ENCODE measurements around the gene ART3. TPM values are rescaled to one million over a fixed set of nuclear protein-coding genes. Genes with fewer than 3 reads are reported as not detected.

The ART3 gene, protein sequence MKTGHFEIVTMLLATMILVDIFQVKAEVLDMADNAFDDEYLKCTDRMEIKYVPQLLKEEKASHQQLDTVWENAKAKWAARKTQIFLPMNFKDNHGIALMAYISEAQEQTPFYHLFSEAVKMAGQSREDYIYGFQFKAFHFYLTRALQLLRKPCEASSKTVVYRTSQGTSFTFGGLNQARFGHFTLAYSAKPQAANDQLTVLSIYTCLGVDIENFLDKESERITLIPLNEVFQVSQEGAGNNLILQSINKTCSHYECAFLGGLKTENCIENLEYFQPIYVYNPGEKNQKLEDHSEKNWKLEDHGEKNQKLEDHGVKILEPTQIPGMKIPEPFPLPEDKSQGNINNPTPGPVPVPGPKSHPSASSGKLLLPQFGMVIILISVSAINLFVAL
- not detected for total RNA-seq
- long read RNA-seq: 0 reads

DNA sequence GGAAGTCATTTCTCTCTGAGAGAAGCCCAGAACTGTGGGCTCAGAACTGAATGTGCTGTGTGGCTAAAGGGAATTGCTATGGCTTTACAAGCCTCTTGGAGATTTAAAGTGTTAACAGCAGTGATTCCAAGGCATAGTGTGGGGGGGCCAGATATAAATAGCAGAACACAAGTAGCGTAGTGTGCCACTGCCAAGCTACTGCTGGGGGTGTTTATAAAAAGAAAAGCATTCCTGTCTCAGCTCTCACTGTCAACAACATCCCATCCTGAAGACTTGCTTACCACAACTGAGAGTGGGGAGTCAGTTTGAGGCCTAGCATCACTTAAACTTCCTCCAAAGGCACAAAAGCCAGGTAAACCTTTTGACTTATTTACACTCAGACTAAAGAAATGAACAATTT, at the start of gene ART3:
Gene ART3, plus strand, starts transcription at position 242 of the 400 bp plus-strand sequence. CDS start 1,181 bp downstream, outside the sequence.
- ATAC-seq (no peak), DNase-seq (no peak)
- no peaks in the 10 kb centered on the region for H3K4me1 ChIP-seq
- intact Hi-C loops (cut with DNase I): loop anchor here (5.0 kb wide), 1 partner anchor 77 kb away; no protein-coding TSS in a partner anchor
- H3K27ac ChIP-seq: no peak within 1 kb of the TSS
- H3K4me3 ChIP-seq: no peak within 1 kb of the TSS
- no peaks in the 10 kb centered on the region for H3K9me3 ChIP-seq
- no peaks in the 10 kb centered on the region for H3K27me3 ChIP-seq
- no peaks in the 10 kb centered on the region for H3K36me3 ChIP-seq
- TF ChIP-seq, protein P1, sequence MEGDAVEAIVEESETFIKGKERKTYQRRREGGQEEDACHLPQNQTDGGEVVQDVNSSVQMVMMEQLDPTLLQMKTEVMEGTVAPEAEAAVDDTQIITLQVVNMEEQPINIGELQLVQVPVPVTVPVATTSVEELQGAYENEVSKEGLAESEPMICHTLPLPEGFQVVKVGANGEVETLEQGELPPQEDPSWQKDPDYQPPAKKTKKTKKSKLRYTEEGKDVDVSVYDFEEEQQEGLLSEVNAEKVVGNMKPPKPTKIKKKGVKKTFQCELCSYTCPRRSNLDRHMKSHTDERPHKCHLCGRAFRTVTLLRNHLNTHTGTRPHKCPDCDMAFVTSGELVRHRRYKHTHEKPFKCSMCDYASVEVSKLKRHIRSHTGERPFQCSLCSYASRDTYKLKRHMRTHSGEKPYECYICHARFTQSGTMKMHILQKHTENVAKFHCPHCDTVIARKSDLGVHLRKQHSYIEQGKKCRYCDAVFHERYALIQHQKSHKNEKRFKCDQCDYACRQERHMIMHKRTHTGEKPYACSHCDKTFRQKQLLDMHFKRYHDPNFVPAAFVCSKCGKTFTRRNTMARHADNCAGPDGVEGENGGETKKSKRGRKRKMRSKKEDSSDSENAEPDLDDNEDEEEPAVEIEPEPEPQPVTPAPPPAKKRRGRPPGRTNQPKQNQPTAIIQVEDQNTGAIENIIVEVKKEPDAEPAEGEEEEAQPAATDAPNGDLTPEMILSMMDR (IDR thresholded peaks at IDR 0.05): no peak

DNA sequence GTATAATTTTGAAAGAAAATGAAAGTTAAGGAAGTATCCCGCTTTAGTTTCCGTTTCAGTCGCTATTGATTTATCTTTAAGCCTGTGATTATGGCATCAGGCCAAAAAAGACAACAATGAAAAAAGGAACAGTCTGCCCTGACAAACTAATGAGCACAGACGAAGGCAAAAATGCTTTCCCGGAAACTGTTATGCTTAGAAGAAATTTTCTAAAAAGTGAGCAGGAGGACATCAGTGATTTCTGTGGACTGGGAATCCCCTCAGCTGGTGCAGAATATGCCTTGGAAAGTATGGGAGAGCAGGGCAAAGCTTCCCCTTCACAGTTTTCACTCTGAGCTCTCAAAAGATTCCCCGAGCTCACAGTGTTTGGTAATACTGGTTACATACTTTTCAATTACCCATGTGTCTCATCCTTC, 46.2 kb upstream of the ART3 start:
- no peaks in the 10 kb centered on the region for H3K4me1 ChIP-seq
- TF ChIP-seq, protein P1 (IDR thresholded peaks at IDR 0.05): no peak
- DNase-seq (no peak), ATAC-seq (peak; percentile 47)
- no peaks in the 10 kb centered on the region for H3K9me3 ChIP-seq
- peak overlapping the region; percentile 53 for H3K27ac ChIP-seq
- no peaks in the 10 kb centered on the region for H3K36me3 ChIP-seq
- H3K4me3 ChIP-seq: peak overlapping the region; percentile 32
- no peaks in the 10 kb centered on the region for H3K27me3 ChIP-seq
- intact Hi-C loops (cut with DNase I): no loop called here

DNA sequence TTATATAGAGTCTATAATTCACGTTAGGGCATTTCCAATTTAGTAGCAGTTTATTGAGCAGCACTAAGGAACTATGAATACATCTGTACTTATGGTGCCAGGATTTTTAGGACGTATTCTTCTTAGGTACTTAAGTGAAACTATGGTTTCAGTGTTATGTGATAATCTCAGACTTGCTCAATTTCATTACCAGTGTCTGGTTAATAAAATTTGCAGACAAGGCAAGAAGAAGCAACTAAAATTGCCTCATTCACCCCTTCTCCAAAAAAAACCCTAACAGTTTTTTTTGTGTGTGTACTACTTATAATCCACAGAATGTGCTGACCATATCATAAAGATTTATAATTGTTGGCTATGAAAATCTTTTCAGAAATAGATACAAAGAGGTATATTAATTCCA, 45.2 kb upstream of the ART3 start:
- TF ChIP-seq, protein P1 (IDR thresholded peaks at IDR 0.05): no peak
- H3K27me3 ChIP-seq: no peaks in the 10 kb centered on the region
- no peaks in the 10 kb centered on the region for H3K4me1 ChIP-seq
- DNase-seq (no peak), ATAC-seq (no peak)
- H3K4me3 ChIP-seq: no peak overlapping the region
- H3K36me3 ChIP-seq: no peaks in the 10 kb centered on the region
- no peaks in the 10 kb centered on the region for H3K9me3 ChIP-seq
- no peak overlapping the region for H3K27ac ChIP-seq
- intact Hi-C loops (cut with DNase I): no loop called here

DNA sequence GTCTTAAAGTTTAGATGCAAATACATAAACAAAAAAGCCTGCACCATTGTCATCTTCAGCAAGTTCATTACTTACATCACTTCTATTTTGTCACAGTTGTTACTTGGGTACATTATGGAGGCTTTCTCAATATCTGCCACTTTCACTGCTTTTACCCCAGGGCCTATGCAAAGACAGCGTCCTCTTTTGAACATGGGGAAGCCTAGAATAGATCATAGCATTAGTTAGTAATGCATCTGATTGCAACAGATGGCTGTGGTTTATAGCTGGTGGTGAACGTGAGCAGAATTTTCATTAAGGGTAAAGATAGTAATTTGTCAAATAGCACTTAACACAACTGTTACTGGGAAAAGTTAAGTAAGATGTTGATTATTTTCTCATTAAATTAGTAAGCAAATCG, 39.4 kb upstream of the ART3 start:
- Histone ChIP-seq H3K27me3 (no peaks in the 10 kb centered on the region), H3K4me1 (no peaks in the 10 kb centered on the region), H3K4me3 (no peak overlapping the region), H3K9me3 (no peaks in the 10 kb centered on the region), H3K36me3 (no peaks in the 10 kb centered on the region), H3K27ac (no peak overlapping the region)
- intact Hi-C loops (cut with DNase I): no loop called here
- DNase-seq: no peak
- TF ChIP-seq, protein P1 (IDR thresholded peaks at IDR 0.05): no peak
- ATAC-seq: peak; percentile 69

DNA sequence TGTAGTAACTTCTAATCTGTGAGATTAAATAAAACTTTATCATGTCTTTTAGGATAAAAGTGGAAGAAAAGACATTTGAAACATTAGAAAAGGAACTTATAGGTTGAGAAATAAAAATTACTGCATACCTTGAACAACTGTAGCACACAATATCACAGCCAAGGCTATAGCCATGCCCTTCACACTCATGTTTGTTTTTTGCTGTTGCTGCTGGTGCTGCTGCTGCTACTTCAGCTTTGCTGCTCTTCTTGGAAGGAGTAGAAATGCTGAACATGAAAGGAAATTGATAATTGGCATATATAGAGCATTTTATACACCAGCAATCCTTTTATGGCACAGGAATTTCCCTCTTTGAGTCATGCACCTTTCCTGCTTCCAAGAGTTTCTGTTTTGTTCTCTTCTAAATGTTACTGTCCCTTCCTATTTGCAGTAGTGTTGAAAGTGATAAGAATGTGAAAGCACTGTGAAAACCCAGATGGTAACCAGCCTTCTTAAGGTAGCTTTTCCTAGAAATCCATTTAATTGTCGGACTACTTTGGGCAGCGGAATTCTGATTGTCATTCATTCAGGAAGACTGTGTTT, 38.6 kb upstream of the ART3 start, which contains the start of gene CXCL11:
Gene CXCL11, minus strand, starts transcription at position 272 of the 582 bp plus-strand sequence. Its CDS starts 83 bp downstream, at position 189.
- TF ChIP-seq, protein P1 (IDR thresholded peaks at IDR 0.05): no peak
- intact Hi-C loops (cut with DNase I): no loop called here
- H3K27ac ChIP-seq: no peak within 1 kb of the TSS
- no peaks in the 10 kb centered on the region for H3K27me3 ChIP-seq
- no peak for ATAC-seq
- no peaks in the 10 kb centered on the region for H3K9me3 ChIP-seq
- no peak within 1 kb of the TSS for H3K4me3 ChIP-seq
- H3K4me1 ChIP-seq: no peaks in the 10 kb centered on the region
- H3K36me3 ChIP-seq: no peaks in the 10 kb centered on the region
- no peak for DNase-seq
